IPS-20b (cell line): ENCODE data around the gene FYCO1.

Experiments used
- H3K27ac ChIP-seq: one replicate; pipeline ENCODE4 v1.5.1; 2013; ENCODE audit warnings: low read length
- H3K27me3 ChIP-seq: 2 replicates; pipeline ENCODE4 v1.6.1; 2013; ENCODE audit warnings: mild to moderate bottlenecking, low read length, inconsistent platforms; ENCODE audit not compliant: insufficient read depth
- H3K36me3 ChIP-seq: 2 replicates; pipeline ENCODE4 v1.6.1; 2013; ENCODE audit warnings: low read depth, mild to moderate bottlenecking, inconsistent platforms, low read length, moderate library complexity; ENCODE audit not compliant: insufficient read depth
- H3K4me1 ChIP-seq: 2 replicates; pipeline ENCODE4 v1.6.1; 2013; ENCODE audit warnings: mild to moderate bottlenecking, control low read depth, inconsistent platforms, low read length, moderate library complexity; ENCODE audit not compliant: insufficient read depth
- H3K4me3 ChIP-seq: 2 replicates; pipeline ENCODE4 v1.5.1; 2013; ENCODE audit warnings: mild to moderate bottlenecking, low read length, inconsistent platforms
- H3K9ac ChIP-seq: 2 replicates; pipeline ENCODE4 v1.6.1; 2013; ENCODE audit warnings: low read depth, mild to moderate bottlenecking, inconsistent platforms, low read length, moderate library complexity
- H3K9me3 ChIP-seq: 2 replicates; pipeline ENCODE4 v1.6.1; 2013; ENCODE audit warnings: mild to moderate bottlenecking, low read depth, low read length, inconsistent platforms; ENCODE audit not compliant: insufficient read depth

The FYCO1 gene

DNA sequence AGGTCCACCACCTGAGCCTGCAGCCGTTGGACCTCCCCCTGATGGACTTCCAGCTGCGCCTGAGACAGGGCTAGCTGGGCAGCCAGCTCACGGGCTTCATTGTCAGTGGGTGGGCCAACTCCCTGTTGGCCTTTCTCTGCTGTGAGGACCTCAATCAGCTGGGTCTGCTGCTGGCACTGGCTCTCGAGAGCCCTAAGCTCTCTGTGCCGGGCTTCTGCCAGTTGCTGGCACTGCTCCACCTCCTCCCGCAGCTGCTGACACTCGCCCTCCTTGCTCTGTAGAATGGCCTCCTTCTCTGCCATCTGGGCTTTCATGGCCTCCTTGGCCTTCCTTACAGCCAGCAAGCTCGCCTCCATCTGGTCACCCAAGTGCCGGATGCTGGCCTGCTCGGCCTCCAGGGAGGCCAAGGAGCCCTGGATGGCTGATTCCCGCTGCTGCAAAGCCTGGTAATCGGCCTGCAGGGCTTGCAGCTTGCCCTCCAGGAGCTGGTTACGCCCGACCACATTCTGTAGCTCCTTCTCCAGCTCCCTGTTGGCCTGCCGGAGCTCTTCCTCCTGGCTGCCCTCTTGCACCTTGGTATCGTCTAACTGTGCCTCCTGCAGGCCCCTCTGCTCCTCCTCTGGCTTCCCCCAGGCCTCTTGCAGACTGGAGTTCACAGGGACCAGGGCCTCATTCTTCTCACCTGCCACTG lies 28.5 kb downstream of the FYCO1 start:
- Histone ChIP-seq H3K4me3 (no peak overlapping the region), H3K9ac (no peak overlapping the region), H3K27me3 (no peaks in the 10 kb centered on the region), H3K9me3 (no peaks in the 10 kb centered on the region), H3K36me3 (peaks cover 97% of the 10 kb centered on the region), H3K4me1 (no peaks in the 10 kb centered on the region; the same call in 1 of the 2 replicates), H3K27ac (no peak overlapping the region)

DNA sequence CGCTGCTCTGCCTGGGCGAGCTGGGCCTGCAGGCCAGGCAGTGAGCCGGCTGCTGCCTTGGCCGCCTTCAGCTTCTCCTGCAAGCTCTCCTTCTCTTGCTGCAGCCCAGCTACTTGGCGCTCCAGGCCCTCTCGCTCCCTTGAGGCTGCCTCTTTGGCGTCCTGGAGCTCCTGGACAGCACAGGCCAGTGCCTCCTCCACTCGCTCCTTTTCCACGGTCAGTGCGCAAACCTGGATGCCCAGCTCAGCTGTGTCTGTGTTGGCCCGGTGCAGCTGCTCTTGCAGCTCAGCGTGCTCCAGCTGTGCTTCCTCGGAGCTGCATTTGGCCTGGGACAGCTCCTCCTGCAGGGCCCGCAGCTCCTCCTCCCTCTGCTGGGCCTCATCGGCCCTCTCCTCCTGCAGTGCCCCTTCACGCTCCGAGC lies 29.2 kb downstream of the FYCO1 start:
- H3K9ac ChIP-seq: no peak overlapping the region
- no peaks in the 10 kb centered on the region for H3K9me3 ChIP-seq
- no peak overlapping the region for H3K4me3 ChIP-seq
- peaks cover 97% of the 10 kb centered on the region for H3K36me3 ChIP-seq
- H3K4me1 ChIP-seq: no peaks in the 10 kb centered on the region; the same call in 1 of the 2 replicates
- no peaks in the 10 kb centered on the region for H3K27me3 ChIP-seq
- H3K27ac ChIP-seq: no peak overlapping the region

DNA sequence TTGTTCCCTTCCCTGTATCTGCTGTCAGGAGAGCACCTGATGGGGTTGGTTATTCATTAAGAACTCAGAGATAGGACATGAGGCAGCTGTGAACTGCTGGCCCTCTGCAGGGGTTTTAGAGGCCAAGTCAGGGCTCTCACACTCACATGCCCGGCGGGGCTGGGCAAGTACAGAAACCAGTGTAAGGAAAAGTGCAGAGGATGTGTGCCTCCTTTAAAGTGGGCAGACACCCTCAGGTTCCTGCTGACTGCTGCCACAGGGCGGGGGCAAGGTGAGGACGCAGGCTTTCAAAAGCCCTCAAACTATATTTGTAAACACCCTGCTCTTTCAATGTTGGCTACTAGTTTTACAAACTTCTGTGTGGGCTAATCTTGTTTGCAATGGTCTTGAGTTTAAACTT lies 30.0 kb downstream of the FYCO1 start:
- H3K9ac ChIP-seq: no peak overlapping the region
- H3K4me1 ChIP-seq: no peaks in the 10 kb centered on the region; the same call in 1 of the 2 replicates
- H3K27ac ChIP-seq: no peak overlapping the region
- no peaks in the 10 kb centered on the region for H3K9me3 ChIP-seq
- no peak overlapping the region for H3K4me3 ChIP-seq
- no peaks in the 10 kb centered on the region for H3K27me3 ChIP-seq
- H3K36me3 ChIP-seq: peaks cover 100% of the 10 kb centered on the region

DNA sequence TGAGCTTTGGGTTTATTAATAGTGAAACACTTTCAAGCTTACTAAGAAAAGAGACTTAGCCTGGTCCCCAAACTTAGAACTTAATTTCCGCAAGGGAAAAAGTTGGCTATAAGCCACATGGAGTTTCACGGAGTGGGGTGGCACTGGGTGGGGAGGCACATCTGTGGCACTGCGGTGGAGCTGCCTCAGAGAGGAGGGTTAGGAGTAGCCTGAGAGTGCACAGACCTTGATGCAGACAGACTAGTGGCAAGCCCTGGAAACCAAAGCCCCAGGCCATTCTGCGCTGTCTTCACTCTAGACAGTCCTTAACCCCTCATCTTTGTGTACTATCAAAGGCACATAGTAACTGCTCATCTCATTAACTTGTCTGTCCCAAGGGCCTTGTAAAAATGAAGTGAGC lies 30.4 kb downstream of the FYCO1 start:
- Histone ChIP-seq H3K27ac (no peak overlapping the region), H3K36me3 (peaks cover 100% of the 10 kb centered on the region), H3K27me3 (no peaks in the 10 kb centered on the region), H3K4me3 (no peak overlapping the region), H3K9ac (no peak overlapping the region), H3K9me3 (no peaks in the 10 kb centered on the region), H3K4me1 (no peaks in the 10 kb centered on the region; the same call in 1 of the 2 replicates)

DNA sequence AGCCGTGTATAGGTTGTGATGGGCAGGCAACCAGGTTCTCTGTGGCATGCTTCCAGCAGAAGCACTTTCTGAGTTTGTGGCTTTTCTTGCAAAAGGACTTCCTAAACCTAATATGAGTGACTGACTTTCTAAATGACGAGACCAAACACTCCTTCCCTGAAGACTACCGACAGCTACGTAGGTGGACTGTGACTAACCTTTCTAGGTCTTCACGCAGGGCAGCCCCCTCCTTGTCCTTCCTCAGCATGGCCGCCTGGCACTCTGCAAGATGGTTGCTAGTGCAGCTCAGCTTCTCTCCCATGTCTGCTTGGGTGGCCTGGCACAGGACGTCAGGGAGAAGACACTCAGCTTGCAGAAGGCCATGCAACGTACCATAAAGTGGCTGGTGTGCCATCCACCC lies 31.5 kb downstream of the FYCO1 start:
- H3K36me3 ChIP-seq: peaks cover 100% of the 10 kb centered on the region
- no peak overlapping the region for H3K9ac ChIP-seq

DNA sequence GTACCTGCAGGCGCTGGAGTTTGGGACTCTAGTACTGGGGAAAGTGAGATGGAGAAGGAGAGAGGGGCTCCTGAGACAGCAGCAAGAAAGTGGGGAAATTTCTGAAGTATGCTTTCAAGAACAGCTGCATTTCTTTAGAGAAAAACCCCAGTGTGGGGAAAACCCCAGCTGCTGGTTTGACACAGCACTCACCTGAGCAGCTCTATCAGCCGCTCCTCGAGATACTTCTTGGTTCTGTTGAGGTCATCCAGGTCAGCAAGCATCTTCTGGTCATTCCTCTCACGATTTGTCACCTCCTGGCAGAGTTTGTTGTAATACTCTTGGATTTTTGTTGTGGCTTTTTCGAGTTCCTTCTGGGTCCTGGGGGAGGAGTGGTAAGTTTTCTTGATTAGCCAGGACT lies 33.6 kb downstream of the FYCO1 start:
- Histone ChIP-seq H3K4me1 (no peaks in the 10 kb centered on the region), H3K9me3 (no peaks in the 10 kb centered on the region), H3K4me3 (no peak overlapping the region), H3K9ac (no peak overlapping the region), H3K27me3 (no peaks in the 10 kb centered on the region), H3K36me3 (peaks cover 100% of the 10 kb centered on the region), H3K27ac (no peak overlapping the region)

More for the DNA sequence above, 31.5 kb downstream of the FYCO1 start:
- Histone ChIP-seq H3K4me1 (no peaks in the 10 kb centered on the region; the same call in 1 of the 2 replicates), H3K27ac (no peak overlapping the region), H3K27me3 (no peaks in the 10 kb centered on the region), H3K4me3 (no peak overlapping the region), H3K9me3 (no peaks in the 10 kb centered on the region)

DNA sequence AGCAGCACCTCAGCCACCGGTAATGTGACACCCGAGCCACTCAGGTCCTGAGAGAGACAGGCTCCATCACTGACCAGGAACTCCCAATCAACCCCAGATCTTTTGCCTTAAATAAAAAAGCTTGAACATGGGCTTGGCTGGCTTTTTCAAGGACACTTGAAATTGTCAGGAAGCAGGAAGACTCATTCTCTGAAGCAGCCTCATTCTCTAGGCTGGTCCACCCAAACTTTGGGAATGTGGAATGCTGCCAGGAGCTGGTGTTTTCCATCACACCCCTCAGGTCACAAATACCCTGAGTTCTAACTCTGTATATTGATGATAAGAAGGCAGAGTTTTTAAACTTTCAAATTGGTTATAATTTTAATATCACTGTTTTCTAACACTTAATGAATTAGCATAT lies 35.3 kb downstream of the FYCO1 start:
- H3K4me3 ChIP-seq: no peak overlapping the region
- H3K27ac ChIP-seq: no peak overlapping the region
- H3K9me3 ChIP-seq: no peaks in the 10 kb centered on the region
- no peaks in the 10 kb centered on the region for H3K27me3 ChIP-seq
- H3K4me1 ChIP-seq: no peaks in the 10 kb centered on the region
- peaks cover 96% of the 10 kb centered on the region for H3K36me3 ChIP-seq
- H3K9ac ChIP-seq: no peak overlapping the region

DNA sequence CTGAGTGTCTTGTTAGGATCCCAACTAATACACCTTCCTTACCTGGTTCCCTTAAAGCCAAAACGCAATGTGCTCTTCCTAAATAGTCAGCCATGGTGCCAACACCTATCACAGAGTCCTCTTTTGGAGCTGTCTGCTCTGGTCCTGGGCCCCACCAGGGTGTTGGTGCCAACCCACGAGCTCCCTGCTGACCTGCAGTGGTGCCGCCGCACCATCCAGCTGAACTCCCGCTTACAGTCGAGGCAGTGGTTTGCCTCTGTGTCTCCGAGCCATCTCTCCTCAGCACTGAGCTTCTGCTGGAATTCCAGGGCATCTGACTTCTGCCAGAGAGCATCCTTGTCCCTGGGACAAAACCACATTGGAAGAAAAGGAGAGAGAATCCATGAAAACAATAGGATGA lies 36.4 kb downstream of the FYCO1 start:
- no peak overlapping the region for H3K4me3 ChIP-seq
- H3K9me3 ChIP-seq: no peaks in the 10 kb centered on the region
- H3K36me3 ChIP-seq: peaks cover 96% of the 10 kb centered on the region
- H3K27ac ChIP-seq: no peak overlapping the region
- no peaks in the 10 kb centered on the region for H3K27me3 ChIP-seq
- H3K9ac ChIP-seq: no peak overlapping the region
- no peaks in the 10 kb centered on the region for H3K4me1 ChIP-seq

DNA sequence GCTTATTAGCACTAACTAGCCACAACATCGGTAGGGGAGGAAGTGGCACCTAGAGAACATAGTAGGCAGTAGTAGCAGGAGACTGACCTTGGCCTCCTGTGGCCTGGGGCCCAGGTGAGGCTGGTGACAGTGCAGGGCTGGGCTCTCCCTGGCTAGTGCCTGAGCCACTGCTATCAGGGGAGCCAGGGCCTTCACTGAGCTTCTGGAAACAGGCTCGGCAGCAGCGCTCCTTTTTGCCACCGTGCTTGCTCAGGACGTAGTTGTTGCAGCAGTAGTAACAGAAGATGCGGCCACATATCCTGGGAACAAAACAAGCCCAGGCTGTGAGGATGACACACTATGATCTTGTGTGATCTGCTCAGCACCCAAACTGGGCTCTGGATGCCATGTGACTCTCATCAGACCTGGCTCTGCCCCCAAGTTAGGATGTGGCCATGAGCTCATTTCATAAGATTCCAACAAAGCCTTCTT lies 37.3 kb downstream of the FYCO1 start:
- Histone ChIP-seq H3K4me3 (no peak overlapping the region), H3K9ac (no peak overlapping the region), H3K4me1 (no peaks in the 10 kb centered on the region), H3K27me3 (no peaks in the 10 kb centered on the region), H3K27ac (no peak overlapping the region), H3K9me3 (no peaks in the 10 kb centered on the region), H3K36me3 (peaks cover 96% of the 10 kb centered on the region)

DNA sequence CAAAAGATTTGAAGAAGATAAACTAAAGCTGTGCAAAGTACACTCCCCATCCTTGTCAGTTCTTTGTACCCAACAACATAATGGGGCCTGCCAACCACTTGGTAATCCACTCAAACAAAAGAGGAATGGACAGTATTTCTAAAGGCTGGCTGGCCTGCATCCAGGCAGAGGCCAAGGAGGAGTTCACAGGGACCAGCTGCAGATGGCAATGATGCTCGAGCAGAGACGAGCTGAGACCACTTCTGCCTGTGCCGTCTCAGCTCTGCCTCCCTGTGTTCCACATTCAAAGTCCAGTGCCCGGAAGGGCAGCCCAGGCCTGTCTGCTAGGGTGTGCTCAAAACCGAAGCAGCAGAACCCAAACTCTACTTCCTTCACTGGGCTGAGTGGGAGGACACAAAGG lies 38.0 kb downstream of the FYCO1 start:
- Histone ChIP-seq H3K27me3 (no peaks in the 10 kb centered on the region), H3K9ac (no peak overlapping the region), H3K27ac (no peak overlapping the region), H3K9me3 (no peaks in the 10 kb centered on the region), H3K4me1 (no peaks in the 10 kb centered on the region), H3K36me3 (peaks cover 96% of the 10 kb centered on the region), H3K4me3 (no peak overlapping the region)

DNA sequence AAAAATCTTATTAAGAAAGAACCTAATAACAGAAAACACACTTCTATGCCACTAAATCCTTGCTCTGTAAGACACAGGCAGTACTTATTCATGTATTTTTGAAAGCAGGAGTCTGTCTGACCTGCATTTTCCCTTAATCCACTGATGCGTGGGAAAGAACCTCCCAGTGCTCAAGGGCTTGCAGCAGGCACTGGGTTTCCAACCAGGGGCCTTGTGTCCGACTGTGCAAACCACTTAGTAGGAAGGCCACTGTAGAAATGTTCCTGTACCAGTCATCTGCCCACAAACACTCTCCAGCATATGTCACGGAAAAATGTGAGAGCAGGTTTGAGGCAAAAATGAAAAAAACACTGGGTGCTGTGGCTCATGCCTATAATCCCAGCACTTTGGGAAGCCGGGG lies 39.9 kb downstream of the FYCO1 start:
- H3K27ac ChIP-seq: no peak overlapping the region
- no peak overlapping the region for H3K9ac ChIP-seq
- no peaks in the 10 kb centered on the region for H3K4me1 ChIP-seq
- no peaks in the 10 kb centered on the region for H3K27me3 ChIP-seq
- H3K36me3 ChIP-seq: peaks cover 96% of the 10 kb centered on the region
- no peak overlapping the region for H3K4me3 ChIP-seq
- H3K9me3 ChIP-seq: no peaks in the 10 kb centered on the region

DNA sequence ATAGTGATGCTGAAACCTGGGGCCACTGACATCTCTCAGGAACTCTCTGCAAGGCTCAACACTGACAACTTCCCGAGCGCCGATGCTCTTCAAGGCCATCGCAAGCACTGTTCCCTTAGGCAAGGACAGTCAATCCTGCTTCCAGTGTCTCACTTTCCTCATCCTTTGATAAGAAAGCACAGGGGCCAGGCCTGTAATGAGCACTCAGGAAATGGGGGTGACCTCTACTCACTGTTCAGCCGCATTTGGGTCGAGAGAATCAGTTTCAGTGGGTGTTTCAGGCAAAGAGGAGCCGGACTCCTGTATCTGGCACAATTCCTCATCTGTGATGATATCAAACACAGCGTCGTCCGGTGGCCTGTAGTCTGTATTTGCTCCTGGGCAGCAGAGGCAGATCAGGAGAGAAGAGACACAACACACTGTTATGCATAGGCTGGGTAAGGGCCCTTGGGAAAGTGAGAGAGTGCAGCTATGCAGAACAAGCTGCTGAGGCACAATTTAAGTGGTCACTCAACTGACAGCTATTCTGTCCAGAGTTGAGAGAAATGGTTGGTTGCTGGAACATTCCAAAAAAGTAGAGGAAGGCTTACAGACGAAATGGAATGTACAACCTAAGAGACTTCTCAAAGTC lies 40.5 kb downstream of the FYCO1 start:
- H3K27me3 ChIP-seq: no peaks in the 10 kb centered on the region
- H3K36me3 ChIP-seq: peaks cover 95% of the 10 kb centered on the region
- no peak overlapping the region for H3K9ac ChIP-seq
- no peaks in the 10 kb centered on the region for H3K4me1 ChIP-seq
- H3K27ac ChIP-seq: no peak overlapping the region
- no peaks in the 10 kb centered on the region for H3K9me3 ChIP-seq
- H3K4me3 ChIP-seq: no peak overlapping the region
